Tibial nerve (tissue), 4 donors: ENCODE measurements around the gene TMEM138. TPM values are rescaled to one million over a fixed set of nuclear protein-coding genes. Genes with fewer than 3 reads are reported as not detected.

Experiments
- DNase-seq, 2 donors: peaks; one replicate each; pipeline ENCODE4 v3.0.0-alpha.2; 2019; ENCODE audit warnings: low spot score in 2 of 2
- H3K27ac ChIP-seq, 4 donors: fragments of 200-600 bp; sonication (generic) in 3 of 4; one replicate each; pipeline ENCODE4 v1.5.1; 2017 to 2019; ENCODE audit warnings: mild to moderate bottlenecking in 1 of 4
- H3K27me3 ChIP-seq, 2 donors: fragments of 200-600 bp; sonication (generic) in 1 of 2; one replicate each; pipeline versions ENCODE4 v1.5.1 to v1.6.0; 2017 to 2019
- H3K36me3 ChIP-seq, 3 donors: fragments of 200-600 bp; sonication (generic); one replicate each; pipeline ENCODE4 v1.5.1; 2018 to 2019
- H3K4me1 ChIP-seq, 4 donors: fragments of 200-600 bp; sonication (generic) in 3 of 4; one replicate each; pipeline ENCODE4 v1.5.1; 2017 to 2019
- H3K4me3 ChIP-seq, 4 donors: fragments of 200-600 bp; sonication (generic) in 3 of 4; one replicate each; pipeline ENCODE4 v1.5.1; 2017 to 2019; ENCODE audit warnings: mild to moderate bottlenecking in 1 of 4, moderate library complexity in 1 of 4
- H3K9me3 ChIP-seq, 4 donors: fragments of 200-600 bp; sonication (generic) in 3 of 4; one replicate each; pipeline ENCODE4 v1.5.1; 2017 to 2019
- EP300 ChIP-seq, 2 donors: sonication (generic); formaldehyde crosslinking; IDR thresholded peaks; one replicate each; pipeline ENCODE4 v1.6.1; 2017; ENCODE audit warnings: antibody characterized with exemption in 2 of 2, mild to moderate bottlenecking in 1 of 2
- POLR2A ChIP-seq, 2 donors: fragments of 450-650 bp; IDR thresholded peaks; one replicate each; pipeline ENCODE4 v1.6.1; 2017; ENCODE audit warnings: antibody characterized with exemption in 2 of 2, mild to moderate bottlenecking in 2 of 2, moderate library complexity in 2 of 2
- WGBS, 2 donors: methylation state at CpG; one replicate each; pipeline ENCODE4 v1.1.5; 2018; 5-methylcytosine and 5-hydroxymethylcytosine counted together
- total RNA-seq, 4 donors: library from RNA; depleted of rRNA; stranded (reverse); fragments of >200 nt; gene quantifications; one replicate each; pipeline ENCODE4 v1.1.0, GENCODE V29; 2016
- TF ChIP-seq, protein P1 (sequence below), 5 experiments: fragments of 200-600 bp in 3 of 5; fragments of 450-650 bp in 2 of 5; sonication (generic) in 3 of 5; IDR thresholded peaks; one replicate each; pipeline ENCODE4 v1.5.1; 2016 to 2019; ENCODE audit warnings: antibody characterized with exemption in 5 of 5, mild to moderate bottlenecking in 3 of 5, moderate library complexity in 2 of 5

Gene TMEM138
- total RNA-seq, 4 donors from 2014 or later, result 20.5 to 31.4 (median 26.9) TPM

DNA sequence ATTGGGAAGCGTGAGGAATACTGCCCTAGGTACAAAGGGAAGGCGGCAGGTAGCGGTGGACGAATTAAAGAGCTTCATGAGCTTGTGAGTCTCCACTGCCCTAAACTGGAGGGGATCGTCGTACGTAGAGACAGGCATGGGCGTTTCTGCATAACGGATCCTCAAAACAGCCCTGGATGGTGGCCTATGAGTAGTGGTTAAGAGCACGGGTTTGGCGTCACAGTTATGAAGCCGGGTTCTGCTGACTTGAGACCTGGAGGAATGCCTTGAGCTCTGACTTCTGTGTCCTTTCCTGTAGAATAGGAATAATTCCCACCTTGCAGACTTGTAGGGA is 335 bp downstream of the TMEM138 start:
- Histone ChIP-seq H3K4me3 (peak overlapping the region; percentile 63 to 96 (median 74)), H3K27me3 (no peaks in the 10 kb centered on the region), H3K4me1 (peaks cover 0 to 38% (median 18%) of the 10 kb centered on the region in 4 donors), H3K9me3 (no peaks in the 10 kb centered on the region), H3K27ac (peak overlapping the region; percentile 93 to 99 (median 98)), H3K36me3 (peaks cover 0 to 37% (median 31%) of the 10 kb centered on the region in 3 donors)
- TF ChIP-seq EP300 (IDR thresholded peaks at IDR 0.05) (no peak), POLR2A (IDR thresholded peaks at IDR 0.05) (no peak)
- TF ChIP-seq, protein P1, sequence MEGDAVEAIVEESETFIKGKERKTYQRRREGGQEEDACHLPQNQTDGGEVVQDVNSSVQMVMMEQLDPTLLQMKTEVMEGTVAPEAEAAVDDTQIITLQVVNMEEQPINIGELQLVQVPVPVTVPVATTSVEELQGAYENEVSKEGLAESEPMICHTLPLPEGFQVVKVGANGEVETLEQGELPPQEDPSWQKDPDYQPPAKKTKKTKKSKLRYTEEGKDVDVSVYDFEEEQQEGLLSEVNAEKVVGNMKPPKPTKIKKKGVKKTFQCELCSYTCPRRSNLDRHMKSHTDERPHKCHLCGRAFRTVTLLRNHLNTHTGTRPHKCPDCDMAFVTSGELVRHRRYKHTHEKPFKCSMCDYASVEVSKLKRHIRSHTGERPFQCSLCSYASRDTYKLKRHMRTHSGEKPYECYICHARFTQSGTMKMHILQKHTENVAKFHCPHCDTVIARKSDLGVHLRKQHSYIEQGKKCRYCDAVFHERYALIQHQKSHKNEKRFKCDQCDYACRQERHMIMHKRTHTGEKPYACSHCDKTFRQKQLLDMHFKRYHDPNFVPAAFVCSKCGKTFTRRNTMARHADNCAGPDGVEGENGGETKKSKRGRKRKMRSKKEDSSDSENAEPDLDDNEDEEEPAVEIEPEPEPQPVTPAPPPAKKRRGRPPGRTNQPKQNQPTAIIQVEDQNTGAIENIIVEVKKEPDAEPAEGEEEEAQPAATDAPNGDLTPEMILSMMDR (IDR thresholded peaks at IDR 0.05), result no peak
- no peak for DNase-seq
- 0 to 1% methylated on average over 12 of the region's 12 CpGs for WGBS, 2 donors

DNA sequence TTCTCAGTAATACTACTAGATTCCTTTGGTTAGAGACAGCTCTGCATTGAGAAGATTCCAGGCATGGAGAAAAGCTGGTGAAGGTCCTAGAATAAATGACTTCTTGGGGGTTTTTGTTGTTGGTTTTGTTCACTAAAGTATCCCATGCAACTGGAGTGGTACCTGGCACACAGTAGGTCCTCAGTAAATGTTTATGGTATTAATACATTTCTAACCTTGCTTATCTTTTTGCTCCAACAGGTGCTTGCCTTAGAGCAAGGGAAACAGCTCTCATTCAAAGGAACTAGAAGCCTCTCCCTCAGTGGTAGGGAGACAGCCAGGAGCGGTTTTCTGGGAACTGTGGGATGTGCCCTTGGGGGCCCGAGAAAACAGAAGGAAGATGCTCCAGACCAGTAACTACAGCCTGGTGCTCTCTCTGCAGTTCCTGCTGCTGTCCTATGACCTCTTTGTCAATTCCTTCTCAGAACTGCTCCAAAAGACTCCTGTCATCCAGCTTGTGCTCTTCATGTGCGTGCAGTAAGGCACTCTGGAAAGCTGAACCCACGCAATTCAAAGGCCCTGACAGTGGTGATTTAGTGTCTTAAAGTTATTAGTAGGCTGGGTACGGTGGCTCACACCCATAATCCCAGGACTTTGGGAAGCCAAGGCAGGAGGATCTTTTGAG is 2.0 kb downstream of the TMEM138 start:
- no peak for TF ChIP-seq POLR2A (IDR thresholded peaks at IDR 0.05)
- TF ChIP-seq, protein P1 (IDR thresholded peaks at IDR 0.05), result no peak
- TF ChIP-seq EP300 (IDR thresholded peaks at IDR 0.05), result no peak
- Histone ChIP-seq H3K9me3 (no peaks in the 10 kb centered on the region), H3K4me3 (no peak overlapping the region), H3K27ac (no peak overlapping the region), H3K27me3 (no peaks in the 10 kb centered on the region), H3K4me1 (peaks cover 0 to 44% (median 16%) of the 10 kb centered on the region in 4 donors), H3K36me3 (peaks cover 3 to 53% (median 43%) of the 10 kb centered on the region in 3 donors)
- WGBS, 2 donors, result 88 to 91% methylated on average over 5 of the region's 5 CpGs
- DNase-seq, result no peak

DNA sequence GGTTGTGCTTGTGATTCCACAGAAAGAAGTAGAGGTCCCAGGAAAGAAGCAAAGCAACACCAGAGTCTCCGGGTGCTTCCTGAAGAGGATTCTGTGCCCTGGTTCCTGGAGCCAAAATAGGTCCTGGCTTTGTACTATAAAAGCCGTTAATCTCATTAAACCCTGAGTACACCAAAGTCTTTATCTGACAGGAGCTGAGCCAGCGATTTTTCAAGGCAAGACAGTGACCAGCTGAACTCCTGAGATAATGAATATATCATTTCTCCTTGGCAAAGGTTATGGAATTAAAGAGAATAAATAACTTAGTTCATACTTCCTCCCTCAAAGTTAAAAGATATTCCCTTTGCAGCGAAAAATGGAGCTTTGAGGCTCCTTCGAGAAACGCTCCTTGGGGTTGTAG is 5.2 kb downstream of the TMEM138 start:
- H3K4me3 ChIP-seq, result no peak overlapping the region
- no peaks in the 10 kb centered on the region for H3K27me3 ChIP-seq
- H3K4me1 ChIP-seq, result peaks cover 0 to 35% (median 9%) of the 10 kb centered on the region in 4 donors
- peaks cover 3 to 79% (median 43%) of the 10 kb centered on the region in 3 donors for H3K36me3 ChIP-seq
- 83 to 90% methylated on average over 6 of the region's 6 CpGs for WGBS, 2 donors
- no peak overlapping the region for H3K27ac ChIP-seq
- TF ChIP-seq POLR2A (IDR thresholded peaks at IDR 0.05) (no peak), EP300 (IDR thresholded peaks at IDR 0.05) (no peak)
- TF ChIP-seq, protein P1 (IDR thresholded peaks at IDR 0.05), result no peak
- DNase-seq, result no peak
- no peaks in the 10 kb centered on the region for H3K9me3 ChIP-seq

GRCh38 chr11:61368646-61369045 is 6.5 kb downstream of the TMEM138 start:
- H3K9me3 ChIP-seq, result no peaks in the 10 kb centered on the region
- H3K4me3 ChIP-seq, result no peak overlapping the region
- 93 to 94% methylated on average over 7 of the region's 7 CpGs for WGBS, 2 donors
- peak overlapping the region in 1 of 4 donors; percentile 31 for H3K27ac ChIP-seq
- no peak for TF ChIP-seq EP300 (IDR thresholded peaks at IDR 0.05)
- TF ChIP-seq, protein P1 (IDR thresholded peaks at IDR 0.05), result no peak
- TF ChIP-seq POLR2A (IDR thresholded peaks at IDR 0.05), result no peak
- DNase-seq, result no peak
- H3K4me1 ChIP-seq, result peaks cover 0 to 31% (median 2%) of the 10 kb centered on the region in 4 donors
- H3K27me3 ChIP-seq, result no peaks in the 10 kb centered on the region
- peaks cover 3 to 79% (median 43%) of the 10 kb centered on the region in 3 donors for H3K36me3 ChIP-seq
